Uterus (tissue), 4 donors: Measurements from ENCODE around the gene DPP4. TPM values are rescaled to one million over a fixed set of nuclear protein-coding genes. Genes with fewer than 3 reads are reported as not detected.

Source experiments
- DNase-seq, 2 donors: peaks; one replicate each; pipeline ENCODE4 v3.0.0-alpha.2; 2019 to 2020
- H3K27ac ChIP-seq, 2 donors: fragments of 200-600 bp; sonication (generic); 1 replicate in 1 of 2; 2 replicates in 1 of 2; pipeline ENCODE4 v1.5.1; 2016 to 2018
- H3K27me3 ChIP-seq, 2 donors: fragments of 200-600 bp; sonication (generic); one replicate each; pipeline ENCODE4 v1.5.1; 2018 to 2019; ENCODE audit warnings: control low read depth in 1 of 2
- H3K36me3 ChIP-seq, 2 donors: fragments of 200-600 bp; sonication (generic); one replicate each; pipeline ENCODE4 v1.5.1; 2019; ENCODE audit warnings: control low read depth in 1 of 2
- H3K4me1 ChIP-seq, 2 donors: fragments of 200-600 bp; sonication (generic); one replicate each; pipeline ENCODE4 v1.5.1; 2018 to 2019; ENCODE audit warnings: control low read depth in 1 of 2
- H3K4me3 ChIP-seq, 2 donors: fragments of 200-600 bp; sonication (generic); 1 replicate in 1 of 2; 2 replicates in 1 of 2; pipeline ENCODE4 v1.5.1; 2018 to 2019; ENCODE audit warnings: mild to moderate bottlenecking in 1 of 2
- H3K9me3 ChIP-seq, 2 donors: fragments of 200-600 bp; sonication (generic); one replicate each; pipeline ENCODE4 v1.5.1; 2019; ENCODE audit warnings: control low read depth in 1 of 2
- POLR2A ChIP-seq, 2 donors: fragments of 450-650 bp; IDR thresholded peaks; one replicate each; pipeline ENCODE4 v1.6.1; 2016; ENCODE audit warnings: antibody characterized with exemption in 2 of 2, mild to moderate bottlenecking in 1 of 2, moderate library complexity in 1 of 2
- intact Hi-C: fragments of 100-400 bp; cut with DNase I; formaldehyde crosslinking; loops from one replicate; pipeline ENCODE4 v1.15.1; 2023; ENCODE audit warnings: low total_unique reads
- total RNA-seq, 4 donors: library from RNA; depleted of rRNA in 3 of 4; stranded (reverse); fragments of >200 nt in 3 of 4; gene quantifications; one replicate each; pipeline versions ENCODE4 v1.1.0 to v1.2.4, GENCODE V29; 2014 to 2023
- TF ChIP-seq, protein P1 (sequence below), 4 experiments: fragments of 200-600 bp in 2 of 4; fragments of 450-650 bp in 2 of 4; sonication (generic) in 2 of 4; IDR thresholded peaks; one replicate each; pipeline ENCODE4 v1.5.1; 2016 to 2019; ENCODE audit warnings: antibody characterized with exemption in 4 of 4, mild to moderate bottlenecking in 2 of 4, moderate library complexity in 1 of 4
- donor health status: DM: yes; HTN: yes; CAD: no.

DPP4 gene
- total RNA-seq, 4 donors from 2014 or later: 1.8 to 36.3 (median 5.0) TPM

DNA sequence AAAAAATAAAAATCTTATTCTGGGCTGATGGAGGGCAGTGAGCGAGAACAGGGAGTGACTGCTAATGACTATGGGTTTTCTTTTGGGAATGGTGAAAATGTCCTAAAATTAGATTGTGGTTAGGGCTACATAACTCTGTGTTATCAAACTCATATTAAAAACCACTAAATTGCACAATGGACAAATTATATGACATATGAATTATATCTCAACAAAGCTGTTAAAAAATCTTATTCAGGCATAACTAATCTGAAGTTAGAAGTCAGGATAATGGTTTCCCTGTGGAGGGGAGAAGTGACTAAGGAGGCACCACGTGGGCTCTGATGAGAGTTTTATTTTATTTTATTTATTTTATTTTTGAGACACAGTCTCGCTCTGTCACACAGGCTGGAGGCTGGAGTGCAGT, 32.1 kb upstream of the DPP4 start:
- no peaks in the 10 kb centered on the region for H3K36me3 ChIP-seq
- H3K27me3 ChIP-seq: no peaks in the 10 kb centered on the region
- H3K4me3 ChIP-seq: no peak overlapping the region
- no peaks in the 10 kb centered on the region for H3K4me1 ChIP-seq
- intact Hi-C loops: no loop called here
- no peak for TF ChIP-seq POLR2A (IDR thresholded peaks at IDR 0.05)
- TF ChIP-seq, protein P1, sequence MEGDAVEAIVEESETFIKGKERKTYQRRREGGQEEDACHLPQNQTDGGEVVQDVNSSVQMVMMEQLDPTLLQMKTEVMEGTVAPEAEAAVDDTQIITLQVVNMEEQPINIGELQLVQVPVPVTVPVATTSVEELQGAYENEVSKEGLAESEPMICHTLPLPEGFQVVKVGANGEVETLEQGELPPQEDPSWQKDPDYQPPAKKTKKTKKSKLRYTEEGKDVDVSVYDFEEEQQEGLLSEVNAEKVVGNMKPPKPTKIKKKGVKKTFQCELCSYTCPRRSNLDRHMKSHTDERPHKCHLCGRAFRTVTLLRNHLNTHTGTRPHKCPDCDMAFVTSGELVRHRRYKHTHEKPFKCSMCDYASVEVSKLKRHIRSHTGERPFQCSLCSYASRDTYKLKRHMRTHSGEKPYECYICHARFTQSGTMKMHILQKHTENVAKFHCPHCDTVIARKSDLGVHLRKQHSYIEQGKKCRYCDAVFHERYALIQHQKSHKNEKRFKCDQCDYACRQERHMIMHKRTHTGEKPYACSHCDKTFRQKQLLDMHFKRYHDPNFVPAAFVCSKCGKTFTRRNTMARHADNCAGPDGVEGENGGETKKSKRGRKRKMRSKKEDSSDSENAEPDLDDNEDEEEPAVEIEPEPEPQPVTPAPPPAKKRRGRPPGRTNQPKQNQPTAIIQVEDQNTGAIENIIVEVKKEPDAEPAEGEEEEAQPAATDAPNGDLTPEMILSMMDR (IDR thresholded peaks at IDR 0.05): no peak
- no peak for DNase-seq
- no peaks in the 10 kb centered on the region for H3K9me3 ChIP-seq
- H3K27ac ChIP-seq: no peak overlapping the region

DNA sequence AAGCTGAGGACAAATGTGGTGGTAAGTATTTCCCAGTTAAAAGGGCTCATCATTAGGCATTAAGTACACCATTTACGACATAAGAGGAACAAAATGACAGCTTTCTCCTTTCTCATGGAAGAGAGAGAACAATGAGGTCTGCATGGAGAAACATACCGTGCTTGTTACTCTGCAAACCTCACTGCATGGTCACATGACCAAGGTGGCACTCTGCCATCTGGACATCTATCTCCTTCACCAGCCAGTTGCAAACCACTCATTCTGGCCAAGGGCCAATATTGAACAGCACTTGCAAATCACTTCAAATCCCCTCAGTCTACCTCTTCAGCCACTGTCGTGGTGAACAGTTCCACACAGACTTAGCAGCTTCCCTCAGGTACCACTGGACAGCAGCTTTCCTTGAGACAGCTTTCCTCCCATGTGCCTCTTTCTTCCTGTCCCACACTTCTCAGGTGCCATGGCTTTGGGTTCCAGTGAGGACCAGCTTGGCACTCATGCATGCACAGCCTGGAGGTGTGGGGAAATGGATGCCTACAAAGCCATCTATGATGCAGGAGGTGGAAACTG, 29.5 kb upstream of the DPP4 start:
- DNase-seq: no peak
- TF ChIP-seq, protein P1 (IDR thresholded peaks at IDR 0.05): no peak
- TF ChIP-seq POLR2A (IDR thresholded peaks at IDR 0.05): no peak
- Histone ChIP-seq H3K9me3 (no peaks in the 10 kb centered on the region), H3K27me3 (no peaks in the 10 kb centered on the region), H3K27ac (no peak overlapping the region), H3K4me1 (no peaks in the 10 kb centered on the region), H3K4me3 (no peak overlapping the region), H3K36me3 (no peaks in the 10 kb centered on the region)
- intact Hi-C loops: no loop called here

GRCh38 chr2:162100579-162100978, 26.6 kb upstream of the DPP4 start:
- Histone ChIP-seq H3K27me3 (no peaks in the 10 kb centered on the region), H3K27ac (no peak overlapping the region), H3K4me1 (no peaks in the 10 kb centered on the region), H3K9me3 (no peaks in the 10 kb centered on the region), H3K36me3 (no peaks in the 10 kb centered on the region), H3K4me3 (no peak overlapping the region)
- no peak for TF ChIP-seq POLR2A (IDR thresholded peaks at IDR 0.05)
- TF ChIP-seq, protein P1 (IDR thresholded peaks at IDR 0.05): no peak
- no peak for DNase-seq
- intact Hi-C loops: no loop called here

- intact Hi-C loops: no loop called here
- no peak overlapping the region for H3K27ac ChIP-seq
- H3K36me3 ChIP-seq: no peaks in the 10 kb centered on the region
- H3K4me3 ChIP-seq: no peak overlapping the region
- DNase-seq: no peak
- H3K27me3 ChIP-seq: no peaks in the 10 kb centered on the region
- TF ChIP-seq POLR2A (IDR thresholded peaks at IDR 0.05): no peak
- TF ChIP-seq, protein P1 (IDR thresholded peaks at IDR 0.05): no peak
- H3K4me1 ChIP-seq: no peaks in the 10 kb centered on the region
- H3K9me3 ChIP-seq: no peaks in the 10 kb centered on the region
Measured at GRCh38 chr2:162099836-162100235, 25.8 kb upstream of the DPP4 start.

DNA sequence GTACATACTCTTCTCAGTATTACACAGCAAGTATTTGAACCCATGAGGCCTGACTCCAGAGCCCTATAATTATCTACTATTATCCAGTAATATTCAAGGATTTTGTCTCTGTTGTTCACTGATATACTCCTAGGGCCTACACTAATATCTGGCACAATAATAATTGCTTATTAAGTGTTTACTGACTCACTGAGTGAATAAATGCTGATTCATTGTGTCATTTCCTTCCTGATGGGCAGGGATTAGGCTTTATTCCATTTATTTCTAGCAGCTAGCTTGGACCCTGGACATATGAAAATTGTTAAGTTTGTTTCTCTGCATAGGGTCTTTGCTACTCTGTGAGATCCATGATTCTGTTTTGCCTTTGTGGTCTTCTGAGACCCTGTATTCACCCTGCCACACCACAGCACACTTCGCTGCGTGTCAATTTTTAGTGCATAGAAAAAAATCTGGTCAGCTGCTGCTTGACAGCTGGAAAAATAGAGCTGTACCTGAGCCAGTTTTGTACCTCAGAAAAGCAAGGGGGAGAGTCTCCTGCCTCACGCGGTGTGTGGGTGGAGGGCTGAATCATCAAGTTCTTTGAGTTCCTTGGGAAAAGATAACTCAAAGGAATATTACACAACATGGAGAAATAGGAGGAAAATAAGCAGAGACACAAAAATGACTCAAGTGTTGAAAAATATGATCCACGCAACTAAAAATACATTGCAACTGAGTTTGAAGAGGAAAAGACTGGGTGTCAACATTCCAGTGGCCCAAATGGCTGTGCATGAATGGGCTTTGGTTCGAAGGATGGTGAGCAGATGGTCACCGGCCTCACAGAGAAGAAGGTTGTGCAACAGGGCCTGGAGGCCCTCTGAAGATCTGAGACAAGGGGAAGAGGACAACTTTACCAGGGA, 18.9 kb upstream of the DPP4 start:
- intact Hi-C loops: no loop called here
- Histone ChIP-seq H3K36me3 (no peaks in the 10 kb centered on the region), H3K27ac (peak overlapping the region in 1 of 2 donors; percentile 22), H3K27me3 (no peaks in the 10 kb centered on the region), H3K4me1 (no peaks in the 10 kb centered on the region), H3K4me3 (no peak overlapping the region), H3K9me3 (no peaks in the 10 kb centered on the region)
- peak; percentile 29 to 54 for DNase-seq
- no peak for TF ChIP-seq POLR2A (IDR thresholded peaks at IDR 0.05)
- TF ChIP-seq, protein P1 (IDR thresholded peaks at IDR 0.05): no peak
